Esophagus muscularis mucosa (tissue), 3 donors: ENCODE measurements around the gene GJB3.

Experiments
- CTCF ChIP-seq, 3 experiments: fragments of 200-600 bp in 2 of 3; fragments of 450-650 bp in 1 of 3; sonication (generic) in 2 of 3; IDR thresholded peaks; one replicate each; pipeline ENCODE4 v1.5.1; 2017 to 2019; ENCODE audit warnings: antibody characterized with exemption in 3 of 3, mild to moderate bottlenecking in 2 of 3, moderate library complexity in 1 of 3
- POLR2A ChIP-seq: fragments of 450-650 bp; IDR thresholded peaks from one replicate; pipeline ENCODE4 v1.6.1; 2017; ENCODE audit warnings: antibody characterized with exemption, moderate library complexity, mild to moderate bottlenecking, low read depth

GRCh38 chr1:34794001-34794789, 13.2 kb downstream of the GJB3 start:
- TF ChIP-seq CTCF (IDR thresholded peaks at IDR 0.05) = no peak
- no peak for TF ChIP-seq POLR2A
